GM12878 (cell line): ENCODE data around the gene EYA4.

Source experiments
- CTCF ChIP-seq, 3 experiments: IDR thresholded peaks in 2 of 3; conservative IDR thresholded peaks in 1 of 3; 2 replicates each; pipeline ENCODE4 v1.5.1; 2011; ENCODE audit warnings: low read depth in 3 of 3, low read length in 3 of 3, mild to moderate bottlenecking in 3 of 3, control low read depth in 2 of 3, moderate library complexity in 2 of 3, inconsistent platforms in 1 of 3, mixed read lengths in 1 of 3; ENCODE audit not compliant: control insufficient read depth in 2 of 3, insufficient read depth in 1 of 3; ENCODE audit errors: extremely low read depth in 1 of 3
- POLR2AphosphoS2 ChIP-seq: IDR thresholded peaks from 2 replicates; pipeline ENCODE4 v1.6.1; 2011; ENCODE audit warnings: low read depth, mild to moderate bottlenecking, low read length, improper control_type of control experiment, moderate library complexity
- WRNIP1 ChIP-seq: IDR thresholded peaks from 2 replicates; pipeline ENCODE4 v1.6.1; 2011; ENCODE audit warnings: low read depth, low read length, improper control_type of control experiment, borderline replicate concordance

DNA sequence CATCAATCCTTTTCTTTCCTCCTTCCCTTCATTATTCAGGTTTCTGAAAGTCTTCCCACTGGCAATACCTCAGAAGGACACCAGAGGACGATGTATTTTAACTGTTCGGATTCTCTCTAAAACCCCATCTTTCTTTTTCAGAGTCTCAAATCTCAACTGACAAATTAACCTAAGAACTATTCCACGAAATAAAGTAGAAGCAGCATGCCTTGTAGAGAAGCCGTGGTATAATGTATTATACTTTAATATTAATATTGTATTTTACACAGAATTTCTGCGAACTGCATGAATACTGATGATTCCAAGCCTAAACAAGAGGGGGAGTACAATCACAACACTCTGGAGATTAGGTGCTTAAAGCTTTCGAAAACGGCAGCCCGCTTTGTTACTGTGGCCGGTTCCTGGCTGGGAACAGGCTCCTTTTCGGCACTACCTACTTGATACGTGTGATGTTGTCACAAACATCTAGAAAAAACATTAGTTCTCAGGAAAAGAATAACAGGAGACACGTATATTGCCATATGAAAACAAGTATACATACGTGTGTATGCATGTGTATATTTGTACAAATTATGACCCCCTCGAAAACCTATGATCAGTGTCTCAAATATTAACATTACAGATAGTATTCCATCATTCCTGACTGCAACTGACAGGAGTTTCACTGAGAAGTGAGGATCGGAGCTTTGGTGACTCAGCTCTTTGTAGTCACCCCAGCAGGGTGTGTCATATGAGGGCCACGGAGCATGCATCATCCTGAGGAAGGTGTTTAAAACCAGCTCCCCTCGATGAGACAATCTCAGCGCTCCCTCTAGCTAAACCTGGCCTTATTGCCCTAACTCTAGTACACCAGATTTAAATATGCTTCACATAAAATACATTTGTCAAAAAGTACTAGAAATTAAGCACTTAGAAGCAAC is 328.1 kb downstream of the EYA4 start:
- TF ChIP-seq CTCF (IDR thresholded peaks at IDR 0.05 in 2 of 3, conservative IDR thresholded peaks at IDR 0.05 in 1 of 3; ENCODE audit: control insufficient read depth in 2 of 3, extremely low read depth in 1 of 3, insufficient read depth in 1 of 3, low read depth in 3 of 3, low read length in 3 of 3) (peak; percentile 43 to 59 (median 55)), WRNIP1 (no peak), POLR2AphosphoS2 (no peak)
